ENCODE measurements around the gene ELF2. TPM values are rescaled to one million over a fixed set of nuclear protein-coding genes. Genes with fewer than 3 reads are reported as not detected.

Gene ELF2
- total and polyA plus RNA-seq, 2 of the 8 experiments (the other 6 are each of a cell fraction or from before 2014, with no cell fraction given), result 21.1 to 44.3 TPM

DNA sequence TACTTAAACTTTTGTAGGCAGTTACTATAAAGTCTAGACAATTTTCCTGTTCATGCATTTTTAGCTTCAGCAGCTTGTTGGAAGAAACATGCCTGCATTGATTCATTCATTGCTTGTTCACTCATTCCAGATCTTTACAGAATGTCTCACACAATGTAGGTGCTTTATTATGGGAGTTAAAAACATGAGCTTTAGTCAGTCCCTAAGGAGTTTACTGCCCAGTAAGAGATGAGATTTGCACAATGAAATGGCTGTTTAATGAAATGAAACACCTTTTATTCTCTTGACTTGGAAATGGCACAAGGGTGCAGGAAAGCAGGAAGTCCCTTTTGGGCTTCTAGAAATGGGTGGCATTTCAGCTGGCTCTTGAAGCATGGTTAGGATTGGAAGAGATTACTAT is 158.5 kb downstream of the ELF2 start:
- peak overlapping the region; percentile 42; the same call in 1 of the 2 replicates for H2BK5ac ChIP-seq (ENCODE audit: low read depth, low read length)
- H3K4ac ChIP-seq (replicated peaks; ENCODE audit: insufficient read length, low read depth, low read length), result no peak overlapping the region
- H4K5ac ChIP-seq (ENCODE audit: insufficient read length, low read depth, low read length), result no peak overlapping the region
- H2BK20ac ChIP-seq (ENCODE audit: low read length), result no peak overlapping the region
- TF ChIP-seq NRF1 (IDR thresholded peaks at IDR 0.05; ENCODE audit: low read depth, low read length) (no peak), CREB1 (IDR thresholded peaks at IDR 0.05) (no peak), CBX8 (IDR thresholded peaks at IDR 0.05; ENCODE audit: borderline replicate concordance, low read depth, low read length) (no peak), GTF2F1 (IDR thresholded peaks at IDR 0.05; ENCODE audit: borderline replicate concordance, low read depth, low read length) (no peak)
- peak overlapping the region; percentile 49 to 94 for H3K4me2 ChIP-seq (ENCODE audit: insufficient read depth in 1 of 2, low read depth in 2 of 2, low read length in 2 of 2)
- no peaks in the 10 kb centered on the region; a peak in 2 of 8 replicates for H3K36me3 ChIP-seq (ENCODE audit: control insufficient read depth in 2 of 4, insufficient read depth in 4 of 4, low read length in 3 of 4)
- no peak overlapping the region for H4K91ac ChIP-seq (replicated peaks; ENCODE audit: insufficient read length, low read length)
- no peak overlapping the region for H2AK5ac ChIP-seq (ENCODE audit: low read depth, low read length)
- no peak overlapping the region for H3K23ac ChIP-seq (ENCODE audit: insufficient read length)
- no peak overlapping the region for H3K9ac ChIP-seq (replicated peaks in 1 of 4; ENCODE audit: extremely low read depth in 1 of 4, low read depth in 3 of 4, low read length in 3 of 4)
- peaks cover 18 to 67% of the 10 kb centered on the region in 2 experiments for H3K79me2 ChIP-seq (ENCODE audit: control insufficient read depth in 1 of 2, insufficient read depth in 2 of 2, low read length in 2 of 2)
- no peak overlapping the region for H2BK15ac ChIP-seq (ENCODE audit: low read length)
- no peak overlapping the region for H3K56ac ChIP-seq (replicated peaks; ENCODE audit: insufficient read length, low read depth, low read length)
- ChIA-PET CTCF (ENCODE audit: partially characterized antibody) (interaction anchor here (0.5 to 5.0 kb wide), 7 partner anchors 9 to 1055 kb away, joined by 3 to 39 read pairs (median 3); no protein-coding TSS in a partner anchor), POLR2A (ENCODE audit: partially characterized antibody) (interaction anchor here (0.7 to 5.4 kb wide), 6 partner anchors 10 to 159 kb away, joined by 3 to 39 read pairs (median 6); partner anchors contain the start of gene ELF2)
- H2BK12ac ChIP-seq (ENCODE audit: low read depth, low read length), result no peak overlapping the region
- peak overlapping the region in 3 of 4 experiments; percentile 15 to 40 (median 17); a peak in 2 of 8 replicates for H3K4me3 ChIP-seq (ENCODE audit: extremely low read depth in 1 of 4, insufficient read depth in 2 of 4, low read depth in 3 of 4, low read length in 4 of 4)
- no peak overlapping the region for H3K27ac ChIP-seq (ENCODE audit: low read depth, low read length)
- H4K8ac ChIP-seq (ENCODE audit: extremely low read depth, insufficient read depth, low read length), result no peak overlapping the region
- no peak for FAIRE-seq
- H3K18ac ChIP-seq (ENCODE audit: extremely low read depth, low read length), result no peak overlapping the region; the same call in 1 of the 2 replicates
- H3K79me1 ChIP-seq (ENCODE audit: low read depth, low read length), result peaks cover 3% of the 10 kb centered on the region; the same call in 1 of the 2 replicates
- no peak overlapping the region for H3K14ac ChIP-seq (ENCODE audit: insufficient read length)
- peaks cover 17 to 31% (median 24%) of the 10 kb centered on the region in 4 experiments for H3K4me1 ChIP-seq (replicated peaks in 1 of 4; ENCODE audit: control insufficient read depth in 3 of 4, insufficient read depth in 4 of 4, low read length in 3 of 4)
- H4K20me1 ChIP-seq (replicated peaks in 1 of 2; ENCODE audit: control insufficient read depth in 1 of 2, insufficient read depth in 2 of 2, low read length in 2 of 2), result peaks cover 2 to 16% of the 10 kb centered on the region in 2 experiments
- H3K23me2 ChIP-seq (ENCODE audit: low read depth, low read length), result peaks cover 4% of the 10 kb centered on the region; the same call in 1 of the 2 replicates
- H2AFZ ChIP-seq (ENCODE audit: low read length), result no peak overlapping the region
- no peak for DNase-seq (ENCODE audit: low read depth in 1 of 2, low spot score in 2 of 2)
- no peaks in the 10 kb centered on the region for H3K9me3 ChIP-seq (ENCODE audit: insufficient read depth in 2 of 2, low read depth in 1 of 2, low read length in 1 of 2)
- H3K27me3 ChIP-seq (replicated peaks in 1 of 4; ENCODE audit: control insufficient read depth in 3 of 4, extremely low read depth in 1 of 4, insufficient read depth in 3 of 4, low read length in 3 of 4), result no peaks in the 10 kb centered on the region
- no peak overlapping the region for H2BK120ac ChIP-seq (replicated peaks; ENCODE audit: low read depth, low read length)
